Activated CD4-positive, alpha-beta T cell treated with anti-CD3 and anti-CD28 coated beads, Interleukin-2, amount 50 U/mL, for 1 hour (primary cell): ENCODE data around the gene TCN2.
"Not testable (repeated sequence)": the region's sequence is repeated elsewhere in the genome, so short reads cannot be mapped to it uniquely, and the experiment has no call there.

Experiments used
- DNase-seq: peaks from one replicate; pipeline ENCODE4 v3.0.0-alpha.2; 2020

Gene TCN2

GRCh38 chr22:30650508-30651116 lies 43.6 kb downstream of the TCN2 start:
- no peak for DNase-seq

- no peak for DNase-seq
Observed at GRCh38 chr22:30652852-30653251, 45.9 kb downstream of the TCN2 start.

GRCh38 chr22:30654361-30654760 lies 47.4 kb downstream of the TCN2 start:
- DNase-seq: no peak

- no peak for DNase-seq
Observed at GRCh38 chr22:30655532-30655931, 48.6 kb downstream of the TCN2 start.

- DNase-seq: no peak
Observed at GRCh38 chr22:30662040-30662439, 55.1 kb downstream of the TCN2 start.

GRCh38 chr22:30664798-30665197 lies 57.8 kb downstream of the TCN2 start:
- DNase-seq: no peak

- DNase-seq: no peak
Observed at GRCh38 chr22:30665266-30665665, 58.3 kb downstream of the TCN2 start.

- DNase-seq: no peak
Observed at GRCh38 chr22:30665786-30666185, 58.8 kb downstream of the TCN2 start.

GRCh38 chr22:30667107-30667493 lies 60.1 kb downstream of the TCN2 start:
- peak; percentile 18 for DNase-seq

GRCh38 chr22:30667494-30668385 lies 60.8 kb downstream of the TCN2 start, which contains the start of gene DUSP18:
Gene DUSP18 (minus strand): TSS chr22:30667875. CDS start chr22:30664003, 3,872 bp downstream.
- peak; percentile 94 for DNase-seq

GRCh38 chr22:30668386-30668710 lies 61.4 kb downstream of the TCN2 start:
- no peak for DNase-seq

- no peak for DNase-seq
Observed at GRCh38 chr22:30671071-30671470, 64.1 kb downstream of the TCN2 start.

- no peak for DNase-seq
Observed at GRCh38 chr22:30673136-30673535, 66.2 kb downstream of the TCN2 start.

- no peak for DNase-seq
Observed at GRCh38 chr22:30674482-30674881, 67.5 kb downstream of the TCN2 start.

- no peak for DNase-seq
Observed at GRCh38 chr22:30675436-30675835, 68.5 kb downstream of the TCN2 start.

GRCh38 chr22:30676565-30676964 lies 69.6 kb downstream of the TCN2 start:
- not testable (repeated sequence) for DNase-seq
